GM04503 (cell line): Measurements from ENCODE around the gene DNAI1.

ENCODE experiments used
- DNase-seq: peaks from one replicate; pipeline ENCODE4 v3.0.0-alpha.2; 2012; ENCODE audit warnings: low read depth

DNAI1 gene

GRCh38 chr9:34545497-34545896 is 86.9 kb downstream of the DNAI1 start:
- DNase-seq = no peak

- DNase-seq = no peak
These were observed 87.7 kb downstream of the DNAI1 start for GRCh38 chr9:34546102-34546833.

GRCh38 chr9:34546834-34547827 is 88.5 kb downstream of the DNAI1 start:
- peak; percentile 28 for DNase-seq

GRCh38 chr9:34547960-34548611 is 89.5 kb downstream of the DNAI1 start:
- DNase-seq = peak; percentile 30

- no peak for DNase-seq
These were observed 90.8 kb downstream of the DNAI1 start for GRCh38 chr9:34549407-34549732.

GRCh38 chr9:34550016-34550680 is 91.5 kb downstream of the DNAI1 start:
- DNase-seq = no peak

GRCh38 chr9:34550681-34551270 is 92.2 kb downstream of the DNAI1 start:
- no peak for DNase-seq

- no peak for DNase-seq
These were observed 93.4 kb downstream of the DNAI1 start for GRCh38 chr9:34551751-34552605.

GRCh38 chr9:34552606-34552981 is 94.0 kb downstream of the DNAI1 start:
- no peak for DNase-seq

- DNase-seq = no peak
These were observed 94.4 kb downstream of the DNAI1 start for GRCh38 chr9:34552986-34553385.

GRCh38 chr9:34553511-34554021 is 95.0 kb downstream of the DNAI1 start:
- no peak for DNase-seq

- no peak for DNase-seq
These were observed 95.8 kb downstream of the DNAI1 start for GRCh38 chr9:34554211-34555001.

GRCh38 chr9:34555002-34555348 is 96.4 kb downstream of the DNAI1 start:
- no peak for DNase-seq

GRCh38 chr9:34555500-34555899 is 96.9 kb downstream of the DNAI1 start:
- DNase-seq = no peak

GRCh38 chr9:34555936-34556525 is 97.4 kb downstream of the DNAI1 start:
- no peak for DNase-seq

- DNase-seq = no peak
These were observed 98.3 kb downstream of the DNAI1 start for GRCh38 chr9:34556949-34557348.

GRCh38 chr9:34557426-34558321 is 99.1 kb downstream of the DNAI1 start:
- no peak for DNase-seq

- DNase-seq = no peak
These were observed 99.8 kb downstream of the DNAI1 start for GRCh38 chr9:34558364-34558763.
